ENCODE data around the gene FCHSD1.
A peak's percentile ranks its signal among the peaks of the same experiment; 100 is the strongest.
"Not testable (repeated sequence)": the region's sequence is repeated elsewhere in the genome, so short reads cannot be mapped to it uniquely, and the experiment has no call there.

FCHSD1 gene

GRCh38 chr5:141617682-141618029 is 33.6 kb downstream of the FCHSD1 start:
- H3K4me1 Mint-ChIP-seq = peaks cover 68% of the 10 kb centered on the region

GRCh38 chr5:141617128-141617527 is 34.1 kb downstream of the FCHSD1 start:
- Mint-ChIP-seq H3K9me3 (no peaks in the 10 kb centered on the region), H3K27ac (peak overlapping the region; percentile 99), H3K27me3 (no peaks in the 10 kb centered on the region), H3K4me3 (peak overlapping the region; percentile 97), H3K4me1 (peaks cover 70% of the 10 kb centered on the region), H3K36me3 (peaks cover 6% of the 10 kb centered on the region)

More at GRCh38 chr5:141617682-141618029, 33.6 kb downstream of the FCHSD1 start:
- H3K36me3 Mint-ChIP-seq = peaks cover 6% of the 10 kb centered on the region
- peak overlapping the region; percentile 99 for H3K27ac Mint-ChIP-seq
- H3K9me3 Mint-ChIP-seq = no peaks in the 10 kb centered on the region
- H3K27me3 Mint-ChIP-seq = no peaks in the 10 kb centered on the region
- H3K4me3 Mint-ChIP-seq = peak overlapping the region; percentile 97

DNA sequence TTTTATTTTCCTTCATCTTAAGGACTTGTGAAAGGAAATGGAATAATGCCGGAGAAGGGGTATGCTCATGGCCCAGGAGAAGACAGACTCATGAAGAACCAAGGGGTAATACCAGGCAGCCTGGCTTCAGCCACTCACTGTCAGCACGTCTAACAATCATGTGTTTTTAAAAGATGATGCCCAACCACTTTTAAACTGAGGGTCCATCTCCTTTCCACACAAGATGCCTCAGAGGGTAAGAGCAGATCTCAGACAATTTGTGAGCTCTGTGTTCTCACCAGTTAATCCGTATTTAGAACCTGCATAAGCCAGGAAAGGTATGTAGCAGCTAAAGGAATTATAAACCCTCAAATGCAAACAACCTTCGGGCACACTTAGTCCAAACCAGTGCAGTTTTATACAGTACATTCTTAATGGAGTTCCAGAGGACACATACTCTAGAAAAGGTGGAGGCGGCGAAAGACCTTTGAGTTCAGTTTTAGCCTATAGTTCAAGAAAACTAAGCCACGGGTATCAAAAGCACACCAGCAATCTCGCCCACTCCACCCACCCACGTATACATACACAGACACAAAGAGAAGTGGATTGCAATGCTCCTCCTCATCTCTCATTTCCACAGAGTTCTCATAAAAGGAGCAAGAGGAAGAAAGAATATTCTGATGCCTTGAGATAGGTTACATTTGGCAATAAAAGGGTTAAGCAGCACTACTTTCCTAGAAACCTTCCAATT is 35.1 kb downstream of the FCHSD1 start:
- Mint-ChIP-seq H3K4me1 (peaks cover 69% of the 10 kb centered on the region), H3K27me3 (no peaks in the 10 kb centered on the region), H3K9me3 (no peaks in the 10 kb centered on the region), H3K4me3 (peak overlapping the region; percentile 97), H3K36me3 (peaks cover 6% of the 10 kb centered on the region), H3K27ac (peak overlapping the region; percentile 99)

- peaks cover 9% of the 10 kb centered on the region for H3K36me3 Mint-ChIP-seq
- H3K9me3 Mint-ChIP-seq = no peaks in the 10 kb centered on the region
- peaks cover 82% of the 10 kb centered on the region for H3K4me1 Mint-ChIP-seq
- H3K27me3 Mint-ChIP-seq = no peaks in the 10 kb centered on the region
- H3K4me3 Mint-ChIP-seq = peak overlapping the region; percentile 67
- peak overlapping the region; percentile 6 for H3K27ac Mint-ChIP-seq
Measured at GRCh38 chr5:141613344-141613743, 37.9 kb downstream of the FCHSD1 start.

DNA sequence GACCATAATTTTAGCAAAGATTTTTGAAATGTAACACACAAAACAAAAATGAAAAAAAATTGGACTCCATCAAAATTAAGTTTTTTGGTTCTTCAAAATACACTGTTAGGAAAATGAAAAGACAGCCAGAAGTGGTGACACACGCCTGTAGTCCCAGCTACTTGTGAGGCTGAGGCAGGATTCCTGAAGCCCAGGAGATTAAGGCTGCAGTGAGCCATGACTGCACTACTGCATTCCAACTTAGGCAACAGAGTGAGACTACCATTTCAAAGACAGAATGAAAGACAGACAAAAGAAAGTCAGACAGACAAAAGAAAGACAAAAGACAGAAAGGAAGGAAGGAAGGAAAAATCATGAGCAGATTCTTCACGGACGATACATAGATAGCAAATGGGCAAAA is 39.9 kb downstream of the FCHSD1 start:
- Mint-ChIP-seq H3K4me1 (peaks cover 89% of the 10 kb centered on the region), H3K4me3 (peak overlapping the region; percentile 43), H3K27ac (peak overlapping the region; percentile 87), H3K36me3 (peaks cover 15% of the 10 kb centered on the region), H3K27me3 (no peaks in the 10 kb centered on the region), H3K9me3 (no peaks in the 10 kb centered on the region)

DNA sequence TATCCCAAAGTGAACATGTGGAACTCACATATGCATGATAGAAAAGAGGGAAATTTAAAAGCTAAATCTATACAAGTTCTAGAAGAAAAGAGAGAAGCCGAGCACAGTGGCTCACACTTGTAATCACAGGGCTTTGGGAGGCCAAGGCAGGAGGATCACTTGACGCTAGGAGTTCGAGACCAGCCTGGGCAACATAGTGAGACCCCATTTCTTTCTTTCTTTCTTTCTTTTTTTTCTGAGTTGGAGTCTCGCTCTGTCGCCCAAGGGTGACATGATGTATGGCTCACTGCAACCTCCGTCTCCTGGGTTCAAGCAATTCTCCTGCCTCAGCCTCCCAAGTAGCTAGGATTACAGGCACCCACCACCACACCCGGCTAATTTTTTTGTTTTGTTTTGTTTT is 41.3 kb downstream of the FCHSD1 start:
- peaks cover 15% of the 10 kb centered on the region for H3K36me3 Mint-ChIP-seq
- peak overlapping the region; percentile 88 for H3K27ac Mint-ChIP-seq
- H3K27me3 Mint-ChIP-seq, H3K9me3 Mint-ChIP-seq: not testable (repeated sequence)
- peak overlapping the region; percentile 70 for H3K4me3 Mint-ChIP-seq
- H3K4me1 Mint-ChIP-seq = peaks cover 94% of the 10 kb centered on the region

GRCh38 chr5:141609044-141609443 is 42.2 kb downstream of the FCHSD1 start:
- Mint-ChIP-seq H3K4me1 (peaks cover 94% of the 10 kb centered on the region), H3K4me3 (no peak overlapping the region), H3K36me3 (peaks cover 15% of the 10 kb centered on the region), H3K27me3 (no peaks in the 10 kb centered on the region), H3K27ac (no peak overlapping the region), H3K9me3 (no peaks in the 10 kb centered on the region)

GRCh38 chr5:141608557-141608956 is 42.7 kb downstream of the FCHSD1 start:
- H3K4me3 Mint-ChIP-seq = peak overlapping the region; percentile 47

GRCh38 chr5:141608046-141608445 is 43.2 kb downstream of the FCHSD1 start:
- Mint-ChIP-seq H3K4me3 (peak overlapping the region; percentile 47), H3K36me3 (peaks cover 12% of the 10 kb centered on the region)

More at GRCh38 chr5:141608557-141608956, 42.7 kb downstream of the FCHSD1 start:
- peaks cover 94% of the 10 kb centered on the region for H3K4me1 Mint-ChIP-seq
- H3K9me3 Mint-ChIP-seq = no peaks in the 10 kb centered on the region
- no peaks in the 10 kb centered on the region for H3K27me3 Mint-ChIP-seq
- H3K27ac Mint-ChIP-seq = peak overlapping the region; percentile 89
- H3K36me3 Mint-ChIP-seq = peaks cover 15% of the 10 kb centered on the region

DNA sequence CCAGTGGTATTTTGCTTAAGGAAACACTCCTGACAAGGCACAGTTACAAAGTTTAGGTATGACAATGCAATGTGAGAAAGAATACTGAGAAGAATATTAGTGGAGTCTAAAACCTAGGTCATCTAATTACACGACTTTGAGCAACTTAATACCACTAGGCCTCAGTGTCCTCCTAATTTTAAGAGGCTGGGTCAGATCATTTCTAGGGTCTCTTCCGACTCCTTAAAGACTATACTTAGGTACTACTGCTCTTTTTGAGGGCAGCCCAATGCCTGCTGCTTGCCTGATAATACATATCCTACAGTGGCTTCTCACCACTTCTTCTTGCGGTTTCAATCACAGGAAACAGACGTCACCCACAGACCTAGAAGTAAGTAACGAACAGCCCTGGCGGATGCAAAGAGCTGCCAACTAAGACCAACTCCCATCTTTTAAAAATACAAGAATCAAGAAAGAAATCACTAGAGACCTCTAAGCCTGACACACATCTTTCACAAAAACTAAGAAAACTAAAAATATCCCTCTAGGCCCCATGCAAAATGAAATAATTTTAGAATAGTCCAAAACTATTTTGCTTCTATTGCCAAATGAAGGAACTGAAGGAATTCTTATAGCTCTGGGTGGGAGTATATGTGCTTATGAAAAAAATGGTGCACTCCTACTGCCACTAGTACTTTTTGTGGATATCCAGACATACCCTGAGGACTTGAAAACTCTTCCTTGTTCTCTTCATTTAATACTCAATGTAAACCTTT is 45.5 kb downstream of the FCHSD1 start:
- peak overlapping the region; percentile 76 for H3K4me3 Mint-ChIP-seq
- H3K27me3 Mint-ChIP-seq = no peaks in the 10 kb centered on the region
- H3K9me3 Mint-ChIP-seq = no peaks in the 10 kb centered on the region
- H3K36me3 Mint-ChIP-seq = peaks cover 8% of the 10 kb centered on the region
- peak overlapping the region; percentile 92 for H3K27ac Mint-ChIP-seq
- H3K4me1 Mint-ChIP-seq = peaks cover 92% of the 10 kb centered on the region

More at GRCh38 chr5:141608046-141608445, 43.2 kb downstream of the FCHSD1 start:
- Mint-ChIP-seq H3K4me1 (peaks cover 93% of the 10 kb centered on the region), H3K9me3 (no peaks in the 10 kb centered on the region), H3K27me3 (no peaks in the 10 kb centered on the region), H3K27ac (peak overlapping the region; percentile 89)

DNA sequence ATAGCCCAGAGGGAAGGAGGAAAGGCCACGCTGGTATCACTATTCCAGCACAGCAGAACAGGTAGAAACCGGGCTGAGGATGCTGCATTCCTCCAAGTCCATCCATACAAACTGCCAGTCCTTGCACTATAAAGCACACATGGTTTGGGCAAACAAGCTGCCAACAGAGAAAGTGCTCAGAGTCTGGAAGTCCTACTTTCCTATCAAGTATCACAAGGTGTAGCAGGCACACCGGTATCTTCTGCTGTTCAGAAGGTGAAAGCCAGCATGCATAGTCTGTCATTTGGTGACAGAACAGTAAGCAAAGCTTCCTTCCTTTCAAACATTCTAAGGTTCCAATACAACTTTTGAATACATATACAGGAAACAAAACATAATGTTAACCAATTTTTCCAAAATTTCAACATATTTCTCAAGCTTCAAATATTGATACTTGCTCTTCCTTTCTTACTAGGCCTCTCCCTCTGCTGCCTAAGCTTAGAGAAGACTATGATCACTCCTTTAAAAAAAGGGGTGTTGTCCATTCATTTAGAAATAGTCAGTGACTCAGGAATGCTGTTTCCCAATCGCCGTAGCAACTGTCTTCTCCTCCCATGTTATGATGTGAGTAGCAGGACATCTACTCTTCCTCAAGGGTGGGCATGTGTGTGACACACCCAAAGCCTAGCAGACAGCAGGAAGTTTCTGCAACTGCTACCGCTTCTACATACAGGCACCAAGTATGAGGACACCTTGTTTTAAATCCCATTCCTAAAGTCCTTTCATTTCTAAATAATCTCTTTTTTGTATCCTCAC is 47.1 kb downstream of the FCHSD1 start:
- Mint-ChIP-seq H3K4me1 (peaks cover 95% of the 10 kb centered on the region), H3K36me3 (peaks cover 6% of the 10 kb centered on the region), H3K27ac (peak overlapping the region; percentile 91), H3K9me3 (no peaks in the 10 kb centered on the region), H3K4me3 (peak overlapping the region; percentile 81), H3K27me3 (no peaks in the 10 kb centered on the region)

DNA sequence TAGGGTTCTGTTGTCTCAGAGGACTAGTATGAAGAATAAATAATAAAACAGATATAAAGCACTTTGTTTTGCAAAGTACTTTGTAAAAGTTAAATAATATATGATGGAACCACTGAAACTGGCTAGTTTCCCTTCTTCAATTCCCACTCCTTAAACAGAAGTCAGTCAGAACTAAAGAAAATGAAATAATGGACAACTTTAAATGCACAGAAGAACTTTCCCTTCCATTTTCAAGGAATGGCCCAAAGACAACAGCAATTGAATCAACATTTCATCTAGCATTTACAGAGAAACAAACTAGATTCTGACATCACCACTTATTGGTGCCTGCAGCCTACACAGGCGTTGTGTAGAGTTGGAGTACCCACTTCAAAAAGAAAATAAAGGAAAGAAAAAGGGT is 48.6 kb downstream of the FCHSD1 start:
- Mint-ChIP-seq H3K4me1 (peaks cover 95% of the 10 kb centered on the region), H3K9me3 (no peaks in the 10 kb centered on the region), H3K27me3 (no peaks in the 10 kb centered on the region), H3K27ac (peak overlapping the region; percentile 89), H3K36me3 (peaks cover 5% of the 10 kb centered on the region), H3K4me3 (peak overlapping the region; percentile 67)

DNA sequence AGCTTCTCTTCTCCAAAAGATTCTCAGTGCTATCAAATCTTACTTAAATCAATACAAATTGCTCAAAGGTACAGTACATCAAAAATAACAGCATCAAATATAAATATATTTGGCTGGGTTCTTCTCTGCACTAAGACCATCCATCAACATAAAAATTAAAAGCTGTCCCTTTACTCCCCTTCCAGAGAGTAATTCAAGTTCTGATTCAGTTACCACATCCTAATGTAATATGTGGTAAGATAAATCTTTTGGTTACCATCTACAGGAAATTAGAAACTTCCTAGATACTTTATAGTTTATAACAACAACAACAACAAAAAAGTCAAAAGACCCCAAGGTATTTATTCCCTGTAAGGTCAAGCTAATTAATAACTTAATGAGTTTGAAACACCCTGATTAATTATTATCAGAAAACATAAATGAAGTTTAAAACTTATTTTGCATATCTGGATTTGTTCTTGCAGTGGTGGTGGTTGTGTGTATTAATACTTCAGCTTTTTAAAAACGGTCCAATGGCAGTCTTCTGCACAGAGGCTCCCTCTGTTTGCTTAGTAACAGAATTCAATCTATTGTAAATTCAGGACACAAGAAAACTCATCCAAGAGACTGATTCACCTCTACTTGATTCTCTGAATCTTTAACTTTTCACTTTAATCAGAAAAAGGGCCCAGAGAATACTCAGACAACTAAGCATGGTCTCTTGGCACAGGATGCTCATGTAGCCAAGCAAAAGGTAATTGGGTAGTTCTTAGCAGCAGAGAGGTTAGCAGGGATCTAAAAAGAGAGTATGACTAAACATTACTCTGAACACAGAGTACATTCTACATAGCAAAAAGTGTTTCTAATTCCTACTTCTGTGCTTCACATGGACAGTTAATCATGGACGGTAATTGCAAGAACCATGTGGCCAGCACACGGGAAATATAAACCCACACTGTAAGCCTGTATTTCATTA is 52.5 kb downstream of the FCHSD1 start:
- H3K9me3 Mint-ChIP-seq = no peaks in the 10 kb centered on the region
- no peak overlapping the region for H3K4me3 Mint-ChIP-seq
- peaks cover 8% of the 10 kb centered on the region for H3K36me3 Mint-ChIP-seq
- no peaks in the 10 kb centered on the region for H3K27me3 Mint-ChIP-seq
- peak overlapping the region; percentile 63 for H3K27ac Mint-ChIP-seq
- H3K4me1 Mint-ChIP-seq = peaks cover 78% of the 10 kb centered on the region

- Mint-ChIP-seq H3K27ac (peak overlapping the region; percentile 52), H3K36me3 (peaks cover 8% of the 10 kb centered on the region), H3K27me3 (no peaks in the 10 kb centered on the region), H3K4me1 (peaks cover 77% of the 10 kb centered on the region), H3K9me3 (no peaks in the 10 kb centered on the region), H3K4me3 (no peak overlapping the region)
Measured at GRCh38 chr5:141597814-141598213, 53.4 kb downstream of the FCHSD1 start.

DNA sequence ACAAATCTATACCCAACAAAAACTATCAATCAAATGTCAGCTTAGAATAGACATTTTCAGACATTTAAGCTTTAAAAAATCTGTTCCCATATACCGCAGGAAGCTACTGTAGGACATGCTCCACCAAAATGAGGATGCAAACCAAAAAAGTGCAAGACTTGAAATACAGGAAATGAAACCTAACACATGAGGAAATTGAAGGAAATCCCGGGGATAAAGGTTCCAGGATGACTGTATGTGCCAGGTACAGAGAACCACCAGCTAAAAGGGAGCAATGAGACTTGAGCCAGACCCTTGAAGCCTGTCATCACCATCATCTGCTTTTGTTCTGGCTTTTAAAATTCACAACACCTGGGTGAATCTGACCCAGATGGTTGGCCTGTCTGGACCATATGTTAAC is 53.8 kb downstream of the FCHSD1 start:
- Mint-ChIP-seq H3K4me1 (peaks cover 77% of the 10 kb centered on the region), H3K27me3 (no peaks in the 10 kb centered on the region), H3K27ac (peak overlapping the region; percentile 52), H3K9me3 (no peaks in the 10 kb centered on the region), H3K4me3 (no peak overlapping the region), H3K36me3 (peaks cover 8% of the 10 kb centered on the region)
